Panc1 (cell line): ENCODE measurements around the gene CACNA1G. TPM values are rescaled to one million over a fixed set of nuclear protein-coding genes. Genes with fewer than 3 reads are reported as not detected.

ENCODE experiments used
- ATAC-seq: fragments of 200-7000 bp; cut with Tn5 transposase; 2 replicates; pipeline ENCODE4 v1.9.1; 2020; ENCODE audit warnings: mild to moderate bottlenecking, moderate library complexity
- BruUV-seq: library from RNA; stranded (reverse); fragments of 400-500 nt; replicated peaks from 2 replicates; lab custom pipeline; 2021; lab: Mats Ljungman, UMichigan
- CTCF ChIA-PET: fragments of 300-600 bp; sonication (Branson Sonifier 250); formaldehyde crosslinking; loops from one replicate; lab custom pipeline; 2022; ENCODE audit warnings: antibody characterized with exemption; lab: Charles Lee
- POLR2A ChIA-PET: fragments of 300-600 bp; sonication (Branson Sonifier 250); formaldehyde crosslinking; loops from one replicate; lab custom pipeline; 2022; ENCODE audit warnings: antibody characterized with exemption; lab: Charles Lee
- DNase-seq: peaks from one replicate; pipeline ENCODE4 v3.0.0-alpha.2; 2010; ENCODE audit warnings: low read depth, low spot score
- H3K27ac ChIP-seq: 2 replicates; pipeline ENCODE4 v1.5.1; 2011; ENCODE audit warnings: mild to moderate bottlenecking, low read length, inconsistent platforms
- H3K27me3 ChIP-seq: fragments of 200-500 bp; sonication (Bioruptor generic); 2 replicates; pipeline ENCODE4 v1.6.0; 2014; ENCODE audit warnings: low read length, inconsistent platforms; ENCODE audit not compliant: control insufficient read depth, insufficient read depth
- H3K36me3 ChIP-seq: fragments of 200-500 bp; sonication (Bioruptor generic); 2 replicates; pipeline ENCODE4 v1.5.1; 2014; ENCODE audit warnings: inconsistent platforms, mild to moderate bottlenecking, low read length, moderate library complexity; ENCODE audit not compliant: control insufficient read depth, insufficient read depth
- H3K4me1 ChIP-seq: 2 replicates; pipeline ENCODE4 v1.5.1; 2011; ENCODE audit warnings: inconsistent platforms, mild to moderate bottlenecking, low read length, moderate library complexity; ENCODE audit not compliant: control insufficient read depth, insufficient read depth
- H3K4me3 ChIP-seq, 2 experiments: 2 replicates each; pipeline ENCODE4 v1.5.1; 2011 to 2012; ENCODE audit warnings: low read depth in 2 of 2, low read length in 2 of 2, mild to moderate bottlenecking in 2 of 2, inconsistent platforms in 1 of 2, moderate library complexity in 1 of 2
- H3K9me3 ChIP-seq: fragments of 200-500 bp; sonication (Bioruptor generic); 2 replicates; pipeline ENCODE4 v1.5.1; 2014; ENCODE audit warnings: low read depth, mild to moderate bottlenecking, inconsistent platforms, low read length, moderate library complexity; ENCODE audit not compliant: control insufficient read depth, insufficient read depth
- CTCF ChIP-seq: fragments of 450-650 bp; IDR thresholded peaks from 2 replicates; pipeline ENCODE4 v1.5.1; 2017; ENCODE audit warnings: mild to moderate bottlenecking
- POLR2AphosphoS5 ChIP-seq: IDR thresholded peaks from 2 replicates; pipeline ENCODE4 v1.6.1; 2012; ENCODE audit warnings: mild to moderate bottlenecking, low read depth, low read length, moderate library complexity
- REST ChIP-seq, 2 experiments: IDR thresholded peaks; 2 replicates each; pipeline ENCODE4 v1.6.1; 2011 to 2012; ENCODE audit warnings: low read depth in 2 of 2, control low read depth in 1 of 2, low read length in 1 of 2, mild to moderate bottlenecking in 1 of 2, moderate library complexity in 1 of 2; ENCODE audit not compliant: insufficient read depth in 1 of 2
- SIN3A ChIP-seq: IDR thresholded peaks from 2 replicates; pipeline ENCODE4 v1.6.1; 2012; ENCODE audit warnings: low read depth, mild to moderate bottlenecking, low read length, moderate library complexity, borderline replicate concordance; ENCODE audit not compliant: insufficient read depth
- TCF7L2 ChIP-seq: IDR thresholded peaks from 2 replicates; pipeline ENCODE4 v1.6.1; 2011; ENCODE audit warnings: mild to moderate bottlenecking, low read depth, low read length, inconsistent platforms
- in situ Hi-C: cut with HindIII; loops from 2 replicates; pipeline ENCODE4 v1.10.0; 2016; ENCODE audit warnings: low sequenced_read_pairs, low pct_unique_long_range_greater_than_20kb
- intact Hi-C: fragments of 100-400 bp; cut with micrococcal nuclease; formaldehyde crosslinking; loops from one replicate; pipeline ENCODE4 v1.10.0; 2022; ENCODE audit not compliant: unreplicated experiment
- total RNA-seq: library from RNA; stranded (reverse); gene quantifications from one replicate; pipeline ENCODE4 v1.2.1, GENCODE V29; 2021; ENCODE audit not compliant: unreplicated experiment

CACNA1G gene
- total RNA-seq, 1 experiment from 2014 or later, result 10.0 TPM

- Histone ChIP-seq H3K27me3 (no peaks in the 10 kb centered on the region), H3K4me1 (peaks cover 42% of the 10 kb centered on the region), H3K27ac (0 out of 2 replicates have a peak overlapping the region, but pooled peaks have one; percentile 27), H3K9me3 (no peaks in the 10 kb centered on the region; the same call in 1 of the 2 replicates), H3K4me3 (no peak overlapping the region), H3K36me3 (no peaks in the 10 kb centered on the region)
- ATAC-seq, result no peak
- in situ Hi-C loops (no loop called here), intact Hi-C loops (no loop called here)
- TF ChIP-seq CTCF (no peak), SIN3A (no peak), TCF7L2 (no peak), REST (IDR thresholded peaks at IDR 0.05; ENCODE audit: insufficient read depth in 1 of 2, low read depth in 2 of 2, low read length in 1 of 2) (no peak), POLR2AphosphoS5 (no peak)
- no TSS peak for BruUV-seq
- POLR2A ChIA-PET, result no interaction called here
- CTCF ChIA-PET, result no interaction called here
- DNase-seq, result no peak
Measured at GRCh38 chr17:50656509-50656908, 96.0 kb downstream of the CACNA1G start.

- Histone ChIP-seq H3K4me3 (no peak overlapping the region), H3K36me3 (no peaks in the 10 kb centered on the region), H3K27ac (peak overlapping the region; percentile 85; the same call in 1 of the 2 replicates), H3K27me3 (no peaks in the 10 kb centered on the region), H3K4me1 (peaks cover 47% of the 10 kb centered on the region), H3K9me3 (no peaks in the 10 kb centered on the region; the same call in 1 of the 2 replicates)
- ChIA-PET POLR2A (no interaction called here), CTCF (no interaction called here)
- TF ChIP-seq POLR2AphosphoS5 (peak; percentile 41; the same call in 1 of the 2 replicates), CTCF (no peak)
- intact Hi-C loops (no loop called here), in situ Hi-C loops (no loop called here)
- ATAC-seq, result no peak
- no peak for DNase-seq
- no TSS peak for BruUV-seq
Measured at GRCh38 chr17:50657054-50657453, 96.5 kb downstream of the CACNA1G start.
